RWPE2 (cell line): ENCODE data around the gene NBL1.

ENCODE experiments used
- ATAC-seq: fragments of 200-7000 bp; cut with Tn5 transposase; 3 replicates; pipeline ENCODE4 v1.9.1; 2021; ENCODE audit warnings: low read depth
- DNase-seq: peaks from one replicate; pipeline ENCODE4 v3.0.0-alpha.2; 2020; ENCODE audit warnings: low spot score
- H3K27ac ChIP-seq: fragments of 450-650 bp; 2 replicates; pipeline ENCODE4 v1.5.1; 2017; ENCODE audit warnings: mild to moderate bottlenecking; ENCODE audit not compliant: poor library complexity, severe bottlenecking
- H3K27me3 ChIP-seq: fragments of 250-450 bp; sonication (Bioruptor Pico); 2 replicates; pipeline ENCODE4 v1.5.1; 2021; ENCODE audit warnings: mild to moderate bottlenecking, moderate library complexity; ENCODE audit not compliant: insufficient read depth, poor library complexity, severe bottlenecking
- H3K36me3 ChIP-seq: fragments of 250-450 bp; sonication (Bioruptor Pico); 2 replicates; pipeline ENCODE4 v1.5.1; 2020; ENCODE audit warnings: low read depth, mild to moderate bottlenecking, moderate library complexity
- H3K4me1 ChIP-seq: fragments of 250-450 bp; sonication (Bioruptor Pico); 2 replicates; pipeline ENCODE4 v1.5.1; 2021; ENCODE audit warnings: mild to moderate bottlenecking, moderate library complexity; ENCODE audit not compliant: insufficient read depth, poor library complexity, severe bottlenecking
- H3K4me3 ChIP-seq: fragments of 250-450 bp; sonication (Bioruptor Pico); 2 replicates; pipeline ENCODE4 v1.5.1; 2021; ENCODE audit warnings: mild to moderate bottlenecking, moderate library complexity; ENCODE audit not compliant: severe bottlenecking
- H3K9me3 ChIP-seq: fragments of 250-450 bp; sonication (Bioruptor Pico); 2 replicates; pipeline ENCODE4 v1.5.1; 2021; ENCODE audit warnings: mild to moderate bottlenecking, moderate library complexity; ENCODE audit not compliant: severe bottlenecking
- TF ChIP-seq, protein P1 (sequence below): fragments of 450-650 bp; IDR thresholded peaks from one replicate; pipeline ENCODE4 v1.5.1; 2017; ENCODE audit warnings: mild to moderate bottlenecking, moderate library complexity; ENCODE audit not compliant: poor library complexity, severe bottlenecking

The NBL1 gene

DNA sequence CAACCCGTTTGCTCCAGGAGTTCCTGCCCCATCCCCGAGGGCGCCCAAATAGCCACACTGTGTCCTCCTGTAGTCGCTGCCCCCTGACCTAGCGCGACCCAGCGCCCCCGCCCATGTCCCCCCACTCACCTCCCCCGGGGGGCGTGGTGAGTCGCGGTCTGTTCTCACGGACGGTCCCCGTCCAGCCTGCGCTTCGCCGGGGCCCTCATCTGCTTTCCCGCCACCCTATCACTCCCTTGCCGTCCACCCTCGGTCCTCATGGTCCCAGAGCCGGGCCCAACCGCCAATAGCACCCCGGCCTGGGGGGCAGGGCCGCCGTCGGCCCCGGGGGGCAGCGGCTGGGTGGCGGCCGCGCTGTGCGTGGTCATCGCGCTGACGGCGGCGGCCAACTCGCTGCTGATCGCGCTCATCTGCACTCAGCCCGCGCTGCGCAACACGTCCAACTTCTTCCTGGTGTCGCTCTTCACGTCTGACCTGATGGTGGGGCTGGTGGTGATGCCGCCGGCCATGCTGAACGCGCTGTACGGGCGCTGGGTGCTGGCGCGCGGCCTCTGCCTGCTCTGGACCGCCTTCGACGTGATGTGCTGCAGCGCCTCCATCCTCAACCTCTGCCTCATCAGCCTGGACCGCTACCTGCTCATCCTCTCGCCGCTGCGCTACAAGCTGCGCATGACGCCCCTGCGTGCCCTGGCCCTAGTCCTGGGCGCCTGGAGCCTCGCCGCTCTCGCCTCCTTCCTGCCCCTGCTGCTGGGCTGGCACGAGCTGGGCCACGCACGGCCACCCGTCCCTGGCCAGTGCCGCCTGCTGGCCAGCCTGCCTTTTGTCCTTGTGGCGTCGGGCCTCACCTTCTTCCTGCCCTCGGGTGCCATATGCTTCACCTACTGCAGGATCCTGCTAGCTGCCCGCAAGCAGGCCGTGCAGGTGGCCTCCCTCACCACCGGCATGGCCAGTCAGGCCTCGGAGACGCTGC lies 21.7 kb downstream of the NBL1 start:
- H3K4me3 ChIP-seq = no peak overlapping the region
- TF ChIP-seq, protein P1, sequence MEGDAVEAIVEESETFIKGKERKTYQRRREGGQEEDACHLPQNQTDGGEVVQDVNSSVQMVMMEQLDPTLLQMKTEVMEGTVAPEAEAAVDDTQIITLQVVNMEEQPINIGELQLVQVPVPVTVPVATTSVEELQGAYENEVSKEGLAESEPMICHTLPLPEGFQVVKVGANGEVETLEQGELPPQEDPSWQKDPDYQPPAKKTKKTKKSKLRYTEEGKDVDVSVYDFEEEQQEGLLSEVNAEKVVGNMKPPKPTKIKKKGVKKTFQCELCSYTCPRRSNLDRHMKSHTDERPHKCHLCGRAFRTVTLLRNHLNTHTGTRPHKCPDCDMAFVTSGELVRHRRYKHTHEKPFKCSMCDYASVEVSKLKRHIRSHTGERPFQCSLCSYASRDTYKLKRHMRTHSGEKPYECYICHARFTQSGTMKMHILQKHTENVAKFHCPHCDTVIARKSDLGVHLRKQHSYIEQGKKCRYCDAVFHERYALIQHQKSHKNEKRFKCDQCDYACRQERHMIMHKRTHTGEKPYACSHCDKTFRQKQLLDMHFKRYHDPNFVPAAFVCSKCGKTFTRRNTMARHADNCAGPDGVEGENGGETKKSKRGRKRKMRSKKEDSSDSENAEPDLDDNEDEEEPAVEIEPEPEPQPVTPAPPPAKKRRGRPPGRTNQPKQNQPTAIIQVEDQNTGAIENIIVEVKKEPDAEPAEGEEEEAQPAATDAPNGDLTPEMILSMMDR = no peak
- peaks cover 28% of the 10 kb centered on the region for H3K27me3 ChIP-seq

GRCh38 chr1:19668888-19669287 lies 24.8 kb downstream of the NBL1 start:
- Histone ChIP-seq H3K27me3 (peaks cover 22% of the 10 kb centered on the region), H3K4me1 (no peaks in the 10 kb centered on the region), H3K36me3 (no peaks in the 10 kb centered on the region), H3K9me3 (no peaks in the 10 kb centered on the region), H3K4me3 (no peak overlapping the region), H3K27ac (no peak overlapping the region)
- DNase-seq (no peak), ATAC-seq (peak; percentile 20; the same call in 1 of the 3 replicates)
- TF ChIP-seq, protein P1 = no peak

More for the DNA sequence above, 21.7 kb downstream of the NBL1 start:
- no peak overlapping the region for H3K27ac ChIP-seq
- H3K36me3 ChIP-seq = no peaks in the 10 kb centered on the region
- no peaks in the 10 kb centered on the region for H3K4me1 ChIP-seq
- ATAC-seq (no peak), DNase-seq (no peak)
- no peaks in the 10 kb centered on the region for H3K9me3 ChIP-seq

DNA sequence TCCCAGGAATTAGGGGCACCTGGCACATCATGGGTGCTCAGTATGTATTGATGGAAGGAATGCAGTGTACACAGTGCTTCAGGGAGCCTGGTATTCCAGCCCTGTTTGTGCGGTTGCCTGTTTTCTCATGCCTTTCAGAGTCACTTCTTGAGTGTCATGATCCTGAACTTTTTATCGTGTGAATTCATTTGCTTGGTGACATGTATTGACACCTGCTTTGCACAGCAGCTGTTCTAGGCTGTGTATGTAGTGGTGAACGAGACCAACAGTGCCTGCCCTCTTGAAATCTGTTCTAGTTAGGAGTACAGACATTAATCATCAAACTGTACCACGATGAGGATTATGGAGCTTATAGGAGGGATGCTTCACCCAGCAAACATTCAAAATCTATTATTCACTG lies 26.7 kb downstream of the NBL1 start:
- Histone ChIP-seq H3K4me3 (no peak overlapping the region), H3K27ac (no peak overlapping the region), H3K9me3 (no peaks in the 10 kb centered on the region), H3K4me1 (no peaks in the 10 kb centered on the region), H3K27me3 (peaks cover 7% of the 10 kb centered on the region), H3K36me3 (no peaks in the 10 kb centered on the region)
- DNase-seq (no peak), ATAC-seq (no peak)
- TF ChIP-seq, protein P1 = no peak

GRCh38 chr1:19672237-19672636 lies 28.1 kb downstream of the NBL1 start:
- no peaks in the 10 kb centered on the region for H3K4me1 ChIP-seq
- no peak overlapping the region for H3K4me3 ChIP-seq
- TF ChIP-seq, protein P1 = no peak
- DNase-seq (no peak), ATAC-seq (no peak)
- H3K36me3 ChIP-seq = no peaks in the 10 kb centered on the region
- no peak overlapping the region for H3K27ac ChIP-seq
- no peaks in the 10 kb centered on the region for H3K27me3 ChIP-seq
- no peaks in the 10 kb centered on the region for H3K9me3 ChIP-seq

DNA sequence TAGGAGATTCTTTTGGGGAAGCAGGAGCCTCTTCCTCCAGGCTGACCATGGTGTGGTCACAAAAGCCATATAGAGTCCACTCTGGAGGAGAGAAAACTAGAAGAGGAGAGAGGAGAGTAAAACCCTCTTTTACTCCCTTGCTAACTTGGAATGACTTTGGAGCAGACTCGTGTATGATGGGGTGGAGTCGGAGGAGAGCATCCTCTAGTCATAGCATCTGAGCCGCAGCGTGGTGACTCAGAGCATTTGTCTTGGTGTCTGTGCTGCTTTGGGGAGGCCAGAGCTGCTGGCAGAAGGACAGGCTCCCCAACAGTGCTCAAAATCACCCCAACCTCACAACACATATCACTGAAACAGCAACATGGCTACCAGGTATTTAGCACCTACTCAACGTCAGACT lies 31.7 kb downstream of the NBL1 start:
- Histone ChIP-seq H3K4me1 (no peaks in the 10 kb centered on the region), H3K27me3 (no peaks in the 10 kb centered on the region), H3K27ac (no peak overlapping the region), H3K36me3 (no peaks in the 10 kb centered on the region), H3K9me3 (no peaks in the 10 kb centered on the region), H3K4me3 (no peak overlapping the region)
- TF ChIP-seq, protein P1 = no peak
- no peak for DNase-seq
- ATAC-seq = no peak
